Measurements from ENCODE around the gene NDUFS7. TPM values are rescaled to one million over a fixed set of nuclear protein-coding genes. Genes with fewer than 3 reads are reported as not detected.

The NDUFS7 gene
- total RNA-seq, 1 experiment from 2014 or later, result 83.9 TPM

GRCh38 chr19:1374250-1374577, 9.5 kb upstream of the NDUFS7 start:
- no peaks in the 10 kb centered on the region for H3K4me1 ChIP-seq (ENCODE audit: insufficient read depth, low read length)
- no peak for DNase-seq
- H4K20me1 ChIP-seq (ENCODE audit: control insufficient read depth, insufficient read depth, insufficient read length), result no peaks in the 10 kb centered on the region
- H3K14ac ChIP-seq (ENCODE audit: insufficient read depth, low read length), result no peak overlapping the region
- H2BK12ac ChIP-seq (ENCODE audit: insufficient read length, low read depth, low read length), result no peak overlapping the region
- no peak overlapping the region for H2BK5ac ChIP-seq (ENCODE audit: insufficient read length, low read length)
- H3K4me1 Mint-ChIP-seq, result no peaks in the 10 kb centered on the region
- H3K18ac ChIP-seq (ENCODE audit: insufficient read length, low read depth, low read length), result no peak overlapping the region
- H3K9ac ChIP-seq (ENCODE audit: extremely low read depth, insufficient read length, low read length), result no peak overlapping the region
- no peak overlapping the region for H3K4ac ChIP-seq (ENCODE audit: low read depth, low read length)
- no peak overlapping the region for H2AK5ac ChIP-seq (ENCODE audit: insufficient read length, low read length)
- no peaks in the 10 kb centered on the region for H3K23me2 ChIP-seq (ENCODE audit: insufficient read length, low read depth, low read length, poor library complexity, severe bottlenecking)
- no peak overlapping the region for H2AFZ ChIP-seq (ENCODE audit: low read length)
- H4K91ac ChIP-seq (ENCODE audit: insufficient read length, low read depth, low read length), result no peak overlapping the region
- H3K4me3 Mint-ChIP-seq, result no peak overlapping the region; a peak in 1 of 5 replicates
- no peaks in the 10 kb centered on the region for H3K27me3 ChIP-seq (ENCODE audit: insufficient read depth, low read length)
- WGBS (ENCODE audit: extremely low coverage, insufficient read length, low lambda C conversion rate), result no CpG with 5 or more reads among the region's 12 CpGs
- H3K27ac Mint-ChIP-seq, result peak overlapping the region; percentile 23 to 50 (median 44); a peak in 1 of 7 replicates
- no peak overlapping the region for H4K5ac ChIP-seq (ENCODE audit: insufficient read length, low read depth, low read length)
- no peak overlapping the region for H3K4me2 ChIP-seq (ENCODE audit: insufficient read depth, insufficient read length, low read length)
- no peak overlapping the region for H2BK15ac ChIP-seq (ENCODE audit: low read depth, low read length)
- H3K9me3 ChIP-seq (ENCODE audit: control insufficient read depth, low read depth, low read length), result no peaks in the 10 kb centered on the region
- H3K27me3 Mint-ChIP-seq (ENCODE audit: low read depth), result no peaks in the 10 kb centered on the region
- H3K56ac ChIP-seq (ENCODE audit: insufficient read length, low read depth, low read length), result no peak overlapping the region
- no peaks in the 10 kb centered on the region for H3K79me1 ChIP-seq (ENCODE audit: insufficient read depth, low read depth, low read length, poor library complexity, severe bottlenecking)
- no peaks in the 10 kb centered on the region for H3K79me2 ChIP-seq (ENCODE audit: insufficient read depth, low read length)
- H2BK20ac ChIP-seq (ENCODE audit: low read depth, low read length, poor library complexity, severe bottlenecking), result no peak overlapping the region
- H3T11ph ChIP-seq (ENCODE audit: low read length), result no peak overlapping the region
- TF ChIP-seq CTCF (conservative IDR thresholded peaks at IDR 0.05), result no peak
- H3K23ac ChIP-seq (ENCODE audit: insufficient read length, low read depth, low read length), result no peak overlapping the region
- peaks cover 26 to 60% (median 55%) of the 10 kb centered on the region in 3 experiments for H3K36me3 Mint-ChIP-seq (ENCODE audit: insufficient read depth in 1 of 3, low read depth in 3 of 3)
- no peaks in the 10 kb centered on the region for H3K9me3 Mint-ChIP-seq
- H3K27ac ChIP-seq (ENCODE audit: insufficient read length, low read depth, low read length), result no peak overlapping the region
- H4K8ac ChIP-seq (replicated peaks; ENCODE audit: insufficient read length, low read depth, low read length), result no peak overlapping the region
- H2BK120ac ChIP-seq (ENCODE audit: low read depth, low read length, poor library complexity, severe bottlenecking), result no peak overlapping the region
